ENCODE data around the gene HSPE1.

HSPE1 gene

DNA sequence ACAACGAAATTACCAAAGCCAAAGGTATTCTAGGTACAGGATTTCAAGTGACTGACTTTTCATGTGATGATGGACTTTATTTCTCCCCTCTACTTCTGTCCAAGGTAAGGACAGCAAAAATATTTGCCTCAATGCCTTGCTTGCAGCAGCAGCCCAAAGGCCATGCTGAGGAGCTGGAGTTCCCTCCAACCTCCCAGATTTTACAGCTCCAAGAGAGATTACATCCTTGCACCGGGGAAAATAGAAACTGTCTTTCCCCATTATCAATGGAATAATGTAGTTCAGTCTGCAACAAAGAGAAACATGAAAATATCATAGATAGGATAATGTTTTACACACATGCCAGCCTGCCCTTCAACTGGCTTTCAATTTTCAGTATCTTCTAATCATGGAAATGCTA lies 14.0 kb upstream of the HSPE1 start:
- DNase-seq (ENCODE audit: insufficient read length, low spot score) = no peak
- TF ChIP-seq, protein P1, sequence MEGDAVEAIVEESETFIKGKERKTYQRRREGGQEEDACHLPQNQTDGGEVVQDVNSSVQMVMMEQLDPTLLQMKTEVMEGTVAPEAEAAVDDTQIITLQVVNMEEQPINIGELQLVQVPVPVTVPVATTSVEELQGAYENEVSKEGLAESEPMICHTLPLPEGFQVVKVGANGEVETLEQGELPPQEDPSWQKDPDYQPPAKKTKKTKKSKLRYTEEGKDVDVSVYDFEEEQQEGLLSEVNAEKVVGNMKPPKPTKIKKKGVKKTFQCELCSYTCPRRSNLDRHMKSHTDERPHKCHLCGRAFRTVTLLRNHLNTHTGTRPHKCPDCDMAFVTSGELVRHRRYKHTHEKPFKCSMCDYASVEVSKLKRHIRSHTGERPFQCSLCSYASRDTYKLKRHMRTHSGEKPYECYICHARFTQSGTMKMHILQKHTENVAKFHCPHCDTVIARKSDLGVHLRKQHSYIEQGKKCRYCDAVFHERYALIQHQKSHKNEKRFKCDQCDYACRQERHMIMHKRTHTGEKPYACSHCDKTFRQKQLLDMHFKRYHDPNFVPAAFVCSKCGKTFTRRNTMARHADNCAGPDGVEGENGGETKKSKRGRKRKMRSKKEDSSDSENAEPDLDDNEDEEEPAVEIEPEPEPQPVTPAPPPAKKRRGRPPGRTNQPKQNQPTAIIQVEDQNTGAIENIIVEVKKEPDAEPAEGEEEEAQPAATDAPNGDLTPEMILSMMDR (IDR thresholded peaks at IDR 0.05; ENCODE audit: insufficient read depth, missing control alignments) = no peak
- FAIRE-seq = no peak

DNA sequence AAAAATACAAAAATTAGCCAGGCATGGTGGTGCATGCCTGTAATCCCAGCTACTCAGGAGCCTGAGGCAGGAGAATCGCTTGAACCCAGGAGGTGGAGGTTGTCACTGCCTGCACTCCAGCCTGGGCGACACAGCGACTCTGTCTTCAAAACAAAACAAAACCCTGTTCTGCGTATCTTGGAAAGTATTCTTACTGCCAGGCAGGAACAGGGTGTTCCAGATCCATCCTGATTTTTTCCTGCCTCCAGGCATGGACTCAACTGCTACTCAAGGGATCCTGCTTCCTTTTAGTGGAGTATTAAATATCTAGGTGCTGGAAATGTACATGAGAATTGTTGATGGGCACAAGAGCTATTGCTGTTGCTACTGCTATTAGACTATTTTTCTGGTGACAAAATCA lies 12.8 kb upstream of the HSPE1 start:
- DNase-seq (ENCODE audit: insufficient read length, low spot score) (no peak), FAIRE-seq (no peak)
- TF ChIP-seq, protein P1 (IDR thresholded peaks at IDR 0.05; ENCODE audit: insufficient read depth, missing control alignments) = no peak

- no peak for FAIRE-seq
- TF ChIP-seq, protein P1 (IDR thresholded peaks at IDR 0.05; ENCODE audit: insufficient read depth, missing control alignments) = no peak
Measured at GRCh38 chr2:197495433-197496134, 4.6 kb upstream of the HSPE1 start.

GRCh38 chr2:197496695-197497094 lies 3.5 kb upstream of the HSPE1 start:
- TF ChIP-seq, protein P1 (IDR thresholded peaks at IDR 0.05; ENCODE audit: insufficient read depth, missing control alignments) = no peak
- DNase-seq (ENCODE audit: insufficient read length, low spot score) = no peak
- no peak for FAIRE-seq

More at GRCh38 chr2:197495433-197496134, 4.6 kb upstream of the HSPE1 start:
- DNase-seq (ENCODE audit: insufficient read length, low spot score) = no peak

DNA sequence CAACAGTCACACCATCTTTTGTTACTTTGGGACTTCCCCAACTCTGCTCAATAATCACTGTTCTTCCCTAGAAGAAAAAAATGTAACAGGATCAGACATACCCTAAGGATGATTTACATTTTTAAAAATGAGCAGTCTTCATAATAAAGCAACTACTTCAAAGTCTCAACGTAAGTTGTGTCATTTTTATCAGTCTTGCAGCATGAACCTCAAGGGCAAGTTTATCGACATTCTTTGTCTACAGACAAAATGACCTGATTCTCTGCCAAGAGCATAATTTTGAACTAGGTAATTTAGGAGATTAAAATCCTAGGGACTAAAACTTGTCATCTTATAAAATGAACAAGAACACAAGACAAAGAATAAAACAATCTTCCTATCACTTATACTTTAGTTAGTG lies 2.9 kb upstream of the HSPE1 start:
- DNase-seq (ENCODE audit: insufficient read length, low spot score) = no peak
- TF ChIP-seq, protein P1 (IDR thresholded peaks at IDR 0.05; ENCODE audit: insufficient read depth, missing control alignments) = no peak
- FAIRE-seq = no peak

GRCh38 chr2:197498235-197498936 lies 1.8 kb upstream of the HSPE1 start:
- DNase-seq (ENCODE audit: insufficient read length, low spot score) (no peak), FAIRE-seq (no peak)
- TF ChIP-seq, protein P1 (IDR thresholded peaks at IDR 0.05; ENCODE audit: insufficient read depth, missing control alignments) = no peak
